Stomach smooth muscle (tissue), 2 donors: Measurements from ENCODE around the gene WNK2.
"Not testable (repeated sequence)": the region's sequence is repeated elsewhere in the genome, so short reads cannot be mapped to it uniquely, and the experiment has no call there.

Experiments
- H3K27ac ChIP-seq: one replicate; pipeline ENCODE4 v1.7.0; 2013; ENCODE audit warnings: mild to moderate bottlenecking, low read length, inconsistent platforms
- H3K27me3 ChIP-seq, 2 donors: one replicate each; pipeline ENCODE4 v1.7.0; 2013; ENCODE audit warnings: low read length in 2 of 2; ENCODE audit not compliant: insufficient read depth in 2 of 2, control insufficient read depth in 1 of 2
- H3K36me3 ChIP-seq, 2 donors: one replicate each; pipeline ENCODE4 v1.7.0; 2013; ENCODE audit warnings: low read length in 2 of 2; ENCODE audit not compliant: control insufficient read depth in 2 of 2, insufficient read depth in 2 of 2
- H3K4me1 ChIP-seq: one replicate; pipeline ENCODE4 v1.7.0; 2013; ENCODE audit warnings: low read length; ENCODE audit not compliant: control insufficient read depth, insufficient read depth
- H3K4me3 ChIP-seq, 2 donors: one replicate each; pipeline ENCODE4 v1.7.0; 2013; ENCODE audit warnings: low read length in 2 of 2
- H3K9ac ChIP-seq, 2 donors: one replicate each; pipeline ENCODE4 v1.7.0; 2013; ENCODE audit warnings: low read length in 2 of 2, mild to moderate bottlenecking in 1 of 2
- H3K9me3 ChIP-seq, 2 donors: one replicate each; pipeline ENCODE4 v1.7.0; 2013; ENCODE audit warnings: low read length in 2 of 2; ENCODE audit not compliant: control insufficient read depth in 2 of 2
- donor health status: healthy.
- donor health status: Pancreatic carcinoma.

The WNK2 gene

DNA sequence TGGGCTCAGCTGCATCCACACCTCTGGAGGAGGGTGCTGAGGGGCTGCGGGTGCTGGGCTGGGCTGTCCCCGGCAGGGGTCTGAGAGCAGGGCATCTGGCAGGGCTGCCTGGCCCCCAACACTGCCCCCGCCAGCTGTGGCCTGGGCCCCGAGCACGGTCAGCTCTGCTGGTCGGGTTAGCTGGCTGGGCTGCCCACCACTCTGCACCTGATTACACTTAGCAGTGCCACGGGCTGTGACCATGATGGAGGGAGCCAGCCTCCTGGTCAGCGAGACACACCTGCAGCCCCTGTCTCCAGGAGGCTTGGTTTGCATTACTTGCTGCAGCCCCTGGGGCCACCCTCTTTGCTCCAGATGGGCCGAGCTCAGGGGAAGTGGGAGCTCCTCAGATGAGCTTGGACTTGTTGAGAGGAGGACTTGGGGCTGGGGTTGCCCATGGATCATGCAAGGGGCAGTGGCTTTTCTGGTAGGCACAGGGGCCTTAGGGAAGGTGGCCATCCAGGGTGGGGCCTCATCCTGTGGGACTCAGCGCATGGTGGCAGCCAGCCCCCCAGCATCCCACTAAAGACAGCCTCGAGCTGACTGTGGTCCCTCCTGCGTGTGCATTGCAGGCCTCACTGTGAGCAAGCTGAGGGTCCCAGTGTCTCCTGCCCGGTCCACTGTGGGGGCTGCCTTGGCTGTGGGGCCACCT lies 135.5 kb downstream of the WNK2 start:
- Histone ChIP-seq H3K4me3 (no peak overlapping the region), H3K9me3 (no peaks in the 10 kb centered on the region), H3K36me3 (peaks cover 0 to 14% of the 10 kb centered on the region in 2 donors), H3K9ac (no peak overlapping the region), H3K4me1 (no peaks in the 10 kb centered on the region), H3K27me3 (no peaks in the 10 kb centered on the region), H3K27ac (no peak overlapping the region)

DNA sequence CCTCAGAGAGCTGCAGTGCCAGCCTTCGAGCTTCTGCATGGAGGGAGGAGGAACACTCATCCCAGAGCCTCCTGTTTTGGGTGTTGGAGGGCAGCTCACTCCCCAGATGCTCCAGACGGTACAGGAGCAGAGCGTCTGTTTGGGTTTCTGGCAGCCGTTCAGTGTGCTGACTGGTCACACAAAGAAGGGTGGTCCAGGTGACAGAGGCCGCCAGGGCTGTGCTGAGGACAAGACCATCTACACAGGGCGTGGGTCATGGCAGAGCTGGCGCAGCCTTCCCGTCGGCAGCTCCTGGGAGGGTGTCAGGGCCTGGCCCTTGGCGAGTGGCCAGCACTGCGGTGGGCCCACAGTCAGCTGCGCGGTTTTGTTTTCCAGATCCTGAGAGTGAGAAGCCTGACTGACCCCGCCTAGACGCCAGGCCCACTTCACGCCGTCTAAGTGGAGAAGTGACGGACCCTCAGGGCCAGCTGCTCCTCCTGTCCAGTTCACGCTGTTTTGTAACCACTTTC lies 136.1 kb downstream of the WNK2 start:
- H3K9ac ChIP-seq: no peak overlapping the region
- no peaks in the 10 kb centered on the region for H3K27me3 ChIP-seq
- no peaks in the 10 kb centered on the region for H3K9me3 ChIP-seq
- peaks cover 0 to 14% of the 10 kb centered on the region in 2 donors for H3K36me3 ChIP-seq
- no peaks in the 10 kb centered on the region for H3K4me1 ChIP-seq
- no peak overlapping the region for H3K27ac ChIP-seq
- H3K4me3 ChIP-seq: no peak overlapping the region

DNA sequence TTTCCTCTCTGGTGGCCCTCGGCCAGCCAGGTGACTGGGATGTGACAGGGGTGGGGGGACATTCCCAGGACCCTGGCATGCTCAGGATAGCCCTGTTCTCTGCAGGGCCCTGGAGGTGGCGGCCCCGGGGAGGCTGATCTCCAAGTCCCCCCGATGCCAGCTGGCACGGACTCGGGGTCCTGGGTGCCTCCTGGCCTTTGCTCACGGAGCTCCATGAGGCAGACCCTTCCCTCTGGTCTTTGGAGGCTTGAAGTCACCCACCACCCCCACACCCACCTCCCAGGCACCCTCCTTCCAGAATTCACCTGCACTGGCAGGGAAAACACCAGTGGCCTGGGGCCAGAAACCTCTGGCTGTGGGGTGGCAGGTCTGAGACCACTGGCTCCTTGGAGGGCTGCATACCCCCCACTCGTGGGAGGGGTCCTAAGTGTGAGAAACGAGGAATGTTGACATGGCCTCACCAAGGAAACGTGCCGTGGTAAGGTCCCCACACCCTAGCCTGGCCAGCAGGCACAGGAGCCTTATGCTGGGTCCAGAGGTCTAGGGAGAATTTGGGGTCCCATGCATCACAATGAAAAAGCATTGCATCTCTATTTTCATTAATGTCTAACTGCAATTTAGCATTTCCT lies 136.8 kb downstream of the WNK2 start:
- H3K9me3 ChIP-seq: no peaks in the 10 kb centered on the region
- H3K27ac ChIP-seq: no peak overlapping the region
- H3K4me3 ChIP-seq: no peak overlapping the region
- H3K27me3 ChIP-seq: no peaks in the 10 kb centered on the region
- peaks cover 0 to 14% of the 10 kb centered on the region in 2 donors for H3K36me3 ChIP-seq
- H3K9ac ChIP-seq: no peak overlapping the region
- H3K4me1 ChIP-seq: no peaks in the 10 kb centered on the region

DNA sequence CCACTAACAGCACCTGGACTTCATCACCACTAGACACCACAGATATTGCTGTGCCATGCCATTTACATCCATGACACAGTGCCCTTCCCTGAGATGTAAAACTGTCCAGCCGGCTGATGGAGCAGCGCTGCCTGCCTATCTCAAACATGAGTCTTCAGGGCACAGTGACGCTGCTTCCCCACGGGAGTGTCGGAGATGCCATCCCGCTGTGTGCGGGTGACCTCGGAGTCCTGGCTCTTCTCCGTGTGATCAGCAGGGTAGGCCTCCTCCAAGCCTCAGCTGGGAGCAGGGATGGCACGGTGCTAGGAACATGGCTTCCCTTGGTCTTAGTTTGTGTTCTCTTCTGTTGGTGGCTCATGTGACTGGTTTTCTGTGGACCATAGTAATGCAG lies 137.3 kb downstream of the WNK2 start:
- Histone ChIP-seq H3K4me3 (no peak overlapping the region), H3K4me1 (no peaks in the 10 kb centered on the region), H3K9ac (no peak overlapping the region), H3K9me3 (no peaks in the 10 kb centered on the region), H3K27ac (no peak overlapping the region), H3K27me3 (no peaks in the 10 kb centered on the region), H3K36me3 (peaks cover 0 to 10% of the 10 kb centered on the region in 2 donors)

DNA sequence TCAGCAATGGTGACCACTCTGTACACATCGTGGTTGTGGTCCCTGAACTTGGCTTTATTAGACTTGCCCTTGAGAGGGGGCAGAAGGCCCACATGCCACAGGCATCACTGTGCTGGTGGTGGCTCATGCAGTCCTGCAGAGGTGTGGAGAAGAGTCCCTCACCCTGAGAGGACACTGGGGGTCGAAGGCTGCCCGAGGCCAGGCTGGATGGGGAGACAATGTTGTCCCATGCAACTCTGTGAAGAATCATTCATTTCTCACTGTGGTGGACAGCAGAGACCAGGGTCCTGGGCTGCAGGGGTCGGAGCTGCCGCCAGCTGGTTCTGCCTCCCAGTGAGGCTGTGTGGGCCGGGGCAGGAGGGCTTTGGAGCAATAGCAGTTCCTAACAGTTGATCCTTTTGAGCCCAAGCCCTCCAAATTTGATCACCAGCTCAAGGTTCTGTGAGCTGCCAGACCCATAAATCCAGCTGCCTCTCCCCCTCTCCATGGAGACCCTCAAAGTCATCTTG lies 139.6 kb downstream of the WNK2 start:
- not testable (repeated sequence) for H3K9ac ChIP-seq, H3K9me3 ChIP-seq, H3K27me3 ChIP-seq, H3K27ac ChIP-seq, H3K36me3 ChIP-seq, H3K4me1 ChIP-seq, H3K4me3 ChIP-seq

DNA sequence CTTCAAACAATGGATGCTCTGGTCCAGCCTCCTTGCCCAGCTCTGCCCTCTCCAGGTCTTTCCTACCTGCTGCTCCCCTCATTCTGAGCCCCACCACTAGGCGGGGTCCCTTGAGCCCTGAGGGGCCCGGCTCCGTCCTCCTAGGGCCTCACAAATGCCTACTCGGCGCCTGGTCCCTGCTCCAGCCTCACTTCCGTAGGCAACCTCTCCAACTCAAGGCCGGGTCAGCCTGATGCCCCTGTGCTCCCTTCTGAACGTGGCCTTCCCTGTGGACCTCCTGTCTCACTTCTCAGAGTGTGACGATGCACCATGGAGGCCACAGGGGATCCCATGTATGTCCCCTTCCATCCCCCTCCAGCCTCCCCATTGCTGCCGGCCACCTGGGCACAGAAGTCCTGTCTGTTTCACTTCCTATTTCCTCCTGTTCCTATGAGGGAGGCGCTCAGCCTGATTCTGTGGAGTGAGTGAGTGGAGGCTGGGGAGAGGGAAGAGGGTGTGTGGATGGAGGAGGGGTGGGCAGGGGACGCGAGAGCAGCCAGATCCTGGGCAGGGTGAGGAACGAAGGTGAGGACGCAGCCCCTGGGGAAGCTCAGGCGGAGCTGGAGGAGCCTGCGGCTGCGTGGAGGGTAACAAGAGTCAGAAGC lies 140.4 kb downstream of the WNK2 start:
- no peak overlapping the region for H3K4me3 ChIP-seq
- H3K9ac ChIP-seq: no peak overlapping the region
- H3K36me3 ChIP-seq: peaks cover 0 to 5% of the 10 kb centered on the region in 2 donors
- no peak overlapping the region for H3K27ac ChIP-seq
- H3K27me3 ChIP-seq: no peaks in the 10 kb centered on the region
- H3K4me1 ChIP-seq: no peaks in the 10 kb centered on the region
- H3K9me3 ChIP-seq: no peaks in the 10 kb centered on the region

DNA sequence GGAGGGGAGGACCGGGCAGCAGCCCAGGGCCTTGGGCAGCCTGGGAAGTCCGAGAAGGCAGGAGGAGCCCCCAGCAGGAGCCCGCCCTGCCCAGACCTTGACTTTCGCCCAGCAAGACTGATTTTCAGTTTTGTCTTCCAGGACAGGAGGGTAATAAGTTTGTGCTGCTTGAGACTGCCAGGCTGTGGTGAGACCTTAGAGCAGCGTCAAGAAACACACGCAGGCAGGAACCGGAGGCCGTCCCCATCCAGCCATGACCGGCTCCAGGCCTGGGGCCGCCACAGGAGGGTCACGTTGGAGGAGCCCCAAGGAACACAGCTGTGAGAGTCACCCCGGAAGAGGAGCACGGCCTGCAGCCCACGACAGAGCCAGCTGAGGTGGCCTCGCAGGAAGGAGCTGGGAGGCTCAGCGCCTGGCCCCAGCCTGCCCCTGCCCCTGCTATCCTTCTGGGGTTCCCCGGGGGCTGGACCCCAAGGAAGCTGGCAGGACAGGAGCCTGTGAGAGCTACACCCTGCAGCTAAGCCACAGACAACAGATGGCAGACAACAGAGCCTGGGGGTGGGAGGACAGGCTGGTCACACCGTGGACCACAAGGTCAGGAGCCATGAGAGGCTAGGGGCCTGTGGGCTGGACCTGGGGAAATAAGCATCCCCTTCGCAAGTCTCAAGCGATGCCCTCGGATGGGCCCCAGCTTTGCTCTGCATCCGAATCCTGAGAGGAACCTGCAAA lies 141.5 kb downstream of the WNK2 start:
- Histone ChIP-seq H3K36me3 (peaks cover 0 to 5% of the 10 kb centered on the region in 2 donors), H3K27ac (no peak overlapping the region), H3K9me3 (no peaks in the 10 kb centered on the region), H3K4me1 (no peaks in the 10 kb centered on the region), H3K4me3 (no peak overlapping the region), H3K27me3 (no peaks in the 10 kb centered on the region), H3K9ac (no peak overlapping the region)

DNA sequence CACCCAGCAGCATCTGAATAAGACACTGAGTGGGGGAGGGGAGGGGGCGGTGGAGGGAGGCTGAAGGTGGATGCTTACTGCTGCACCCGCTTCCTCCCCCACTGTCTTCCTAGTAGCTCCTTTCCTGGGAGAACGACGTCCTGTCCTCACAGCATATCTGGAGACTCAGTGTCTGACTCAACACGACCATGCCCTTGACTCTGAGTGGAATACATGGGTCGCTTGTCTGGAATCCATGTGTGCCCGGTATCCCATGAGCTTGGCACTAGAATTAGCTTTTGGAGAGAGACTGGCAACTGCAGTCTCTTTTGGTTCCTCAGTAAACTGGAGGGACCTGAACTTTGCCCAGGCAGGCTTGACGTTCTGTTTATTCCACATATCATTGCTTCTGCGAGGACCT lies 142.1 kb downstream of the WNK2 start:
- Histone ChIP-seq H3K4me3 (no peak overlapping the region), H3K36me3 (peaks cover 0 to 2% of the 10 kb centered on the region in 2 donors), H3K4me1 (no peaks in the 10 kb centered on the region), H3K27ac (no peak overlapping the region), H3K9ac (no peak overlapping the region), H3K9me3 (no peaks in the 10 kb centered on the region), H3K27me3 (no peaks in the 10 kb centered on the region)

DNA sequence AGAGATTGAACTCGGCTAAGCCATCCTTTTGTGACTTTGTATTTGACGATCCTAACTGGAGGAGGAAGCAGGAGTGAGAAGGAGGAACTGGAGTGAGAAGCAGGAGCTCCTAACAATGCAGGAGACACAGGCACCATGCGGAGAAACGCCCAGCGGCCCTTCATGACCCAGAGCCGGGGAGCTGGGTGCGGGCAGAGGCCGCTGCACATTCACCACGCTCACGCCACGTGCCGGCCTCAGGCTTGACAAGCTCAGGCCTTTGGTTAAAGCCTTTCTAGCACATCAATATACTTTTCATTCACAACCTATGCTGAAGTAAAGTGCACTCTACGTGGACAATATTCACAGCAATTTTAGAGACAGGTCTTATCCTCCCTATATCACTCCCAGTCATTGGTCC lies 142.7 kb downstream of the WNK2 start:
- H3K27ac ChIP-seq: no peak overlapping the region
- no peaks in the 10 kb centered on the region for H3K4me1 ChIP-seq
- H3K36me3 ChIP-seq: no peaks in the 10 kb centered on the region
- no peak overlapping the region for H3K9ac ChIP-seq
- no peaks in the 10 kb centered on the region for H3K9me3 ChIP-seq
- H3K4me3 ChIP-seq: no peak overlapping the region
- H3K27me3 ChIP-seq: no peaks in the 10 kb centered on the region

DNA sequence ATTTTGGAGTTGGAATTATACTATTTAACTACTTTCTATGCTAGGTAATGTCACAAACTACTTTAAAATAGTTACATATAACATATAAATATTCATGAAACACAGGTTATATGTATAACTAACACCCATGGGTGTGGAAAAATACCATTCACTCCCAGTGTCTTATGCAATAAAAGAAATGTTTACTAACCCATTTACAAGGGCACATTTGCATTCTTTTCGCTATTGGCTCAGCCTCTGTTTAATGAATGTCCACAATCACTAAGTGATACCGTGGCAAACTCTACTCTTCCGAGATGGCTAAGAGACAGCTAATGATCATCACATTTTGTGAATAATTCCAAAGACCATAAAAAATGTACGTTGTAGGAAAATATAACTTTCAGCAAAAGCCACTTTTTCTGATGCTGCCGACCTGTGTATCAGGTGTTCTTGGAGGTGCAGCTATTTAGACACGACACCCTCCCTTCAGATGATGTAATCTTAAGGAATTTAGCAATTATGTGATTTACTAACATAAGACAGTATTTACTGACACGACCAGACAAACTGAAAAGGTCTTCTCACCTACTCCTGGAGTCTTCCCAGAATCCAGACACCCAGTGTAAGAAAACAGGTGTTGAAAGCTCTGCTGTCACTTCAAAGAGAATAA lies 145.8 kb downstream of the WNK2 start:
- Histone ChIP-seq H3K9ac (no peak overlapping the region), H3K27ac (no peak overlapping the region), H3K36me3 (no peaks in the 10 kb centered on the region), H3K4me1 (no peaks in the 10 kb centered on the region), H3K27me3 (no peaks in the 10 kb centered on the region), H3K4me3 (no peak overlapping the region), H3K9me3 (no peaks in the 10 kb centered on the region)
